C4-2B (cell line): ENCODE results near the gene TTI1.

Experiments
- H3K27ac ChIP-seq: fragments of 450-650 bp; 2 replicates; pipeline ENCODE4 v1.5.1; 2017
- ZFX ChIP-seq: fragments of 450-650 bp; IDR thresholded peaks from 2 replicates; pipeline ENCODE4 v1.6.1; 2017
- TF ChIP-seq, protein P1 (sequence below): fragments of 450-650 bp; conservative IDR thresholded peaks from 2 replicates; pipeline ENCODE4 v1.5.1; 2017; ENCODE audit warnings: mild to moderate bottlenecking

Gene TTI1

DNA sequence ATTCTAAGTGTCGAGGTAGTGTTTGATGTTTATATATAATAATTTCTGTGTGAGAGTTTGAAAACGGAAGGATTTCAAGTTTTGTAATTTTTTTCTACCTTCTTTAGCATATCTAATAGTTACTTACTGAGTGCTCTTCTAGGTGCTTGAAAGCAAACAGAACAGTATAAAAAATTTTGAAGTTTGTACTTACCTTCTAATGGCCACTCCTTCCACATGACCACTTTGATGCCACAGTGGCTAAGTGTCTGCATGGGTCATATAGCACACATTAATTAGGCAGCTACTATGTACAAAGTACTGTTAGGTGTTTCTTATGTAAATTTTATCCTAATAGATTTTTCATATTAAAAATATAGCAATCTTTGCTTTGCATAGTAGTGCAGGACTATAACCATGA, 21.4 kb upstream of the TTI1 start:
- H3K27ac ChIP-seq, result no peak overlapping the region

DNA sequence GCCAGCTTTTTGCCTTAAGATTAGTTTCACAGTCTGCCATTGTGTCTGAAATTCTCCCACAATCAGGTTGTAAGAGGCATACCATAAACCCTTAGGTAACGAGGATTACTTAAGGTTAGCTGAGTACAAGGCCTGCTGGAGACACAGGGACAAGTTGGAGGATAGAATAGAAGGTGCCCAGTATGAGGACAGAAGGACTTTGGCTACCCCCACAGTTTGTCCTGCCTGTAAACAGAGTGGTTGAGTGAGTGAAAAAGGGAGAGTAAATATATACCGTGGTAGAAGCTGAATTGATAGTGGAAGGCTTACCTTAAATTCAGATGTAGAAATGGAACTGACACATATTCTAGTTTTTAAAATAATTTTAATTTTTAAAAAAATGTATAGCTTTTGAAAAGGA, 19.6 kb upstream of the TTI1 start:
- TF ChIP-seq, protein P1, sequence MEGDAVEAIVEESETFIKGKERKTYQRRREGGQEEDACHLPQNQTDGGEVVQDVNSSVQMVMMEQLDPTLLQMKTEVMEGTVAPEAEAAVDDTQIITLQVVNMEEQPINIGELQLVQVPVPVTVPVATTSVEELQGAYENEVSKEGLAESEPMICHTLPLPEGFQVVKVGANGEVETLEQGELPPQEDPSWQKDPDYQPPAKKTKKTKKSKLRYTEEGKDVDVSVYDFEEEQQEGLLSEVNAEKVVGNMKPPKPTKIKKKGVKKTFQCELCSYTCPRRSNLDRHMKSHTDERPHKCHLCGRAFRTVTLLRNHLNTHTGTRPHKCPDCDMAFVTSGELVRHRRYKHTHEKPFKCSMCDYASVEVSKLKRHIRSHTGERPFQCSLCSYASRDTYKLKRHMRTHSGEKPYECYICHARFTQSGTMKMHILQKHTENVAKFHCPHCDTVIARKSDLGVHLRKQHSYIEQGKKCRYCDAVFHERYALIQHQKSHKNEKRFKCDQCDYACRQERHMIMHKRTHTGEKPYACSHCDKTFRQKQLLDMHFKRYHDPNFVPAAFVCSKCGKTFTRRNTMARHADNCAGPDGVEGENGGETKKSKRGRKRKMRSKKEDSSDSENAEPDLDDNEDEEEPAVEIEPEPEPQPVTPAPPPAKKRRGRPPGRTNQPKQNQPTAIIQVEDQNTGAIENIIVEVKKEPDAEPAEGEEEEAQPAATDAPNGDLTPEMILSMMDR, result no peak
- no peak for TF ChIP-seq ZFX
- H3K27ac ChIP-seq, result no peak overlapping the region

More for the DNA sequence above, 21.4 kb upstream of the TTI1 start:
- no peak for TF ChIP-seq ZFX
- TF ChIP-seq, protein P1, result no peak

DNA sequence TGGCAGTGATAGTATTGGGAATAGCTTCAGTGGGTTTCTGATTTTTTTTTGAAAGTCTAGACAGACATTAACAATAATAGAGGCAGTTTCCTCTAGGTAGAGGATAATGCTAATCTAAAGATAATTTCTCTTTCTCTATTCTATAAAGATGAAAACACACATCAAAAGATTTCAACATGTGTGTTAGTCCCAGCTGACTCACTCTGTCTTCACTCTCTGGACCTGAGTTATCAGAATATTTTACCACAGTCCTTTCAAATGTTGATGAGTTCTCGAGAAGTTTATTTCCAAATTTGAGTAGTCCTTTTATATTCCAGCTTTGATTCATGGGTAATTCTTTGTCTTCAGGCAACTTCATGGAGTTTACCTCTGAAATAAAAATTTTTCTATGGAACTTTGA, 17.4 kb upstream of the TTI1 start:
- H3K27ac ChIP-seq, result no peak overlapping the region
- no peak for TF ChIP-seq ZFX
- TF ChIP-seq, protein P1, result no peak

DNA sequence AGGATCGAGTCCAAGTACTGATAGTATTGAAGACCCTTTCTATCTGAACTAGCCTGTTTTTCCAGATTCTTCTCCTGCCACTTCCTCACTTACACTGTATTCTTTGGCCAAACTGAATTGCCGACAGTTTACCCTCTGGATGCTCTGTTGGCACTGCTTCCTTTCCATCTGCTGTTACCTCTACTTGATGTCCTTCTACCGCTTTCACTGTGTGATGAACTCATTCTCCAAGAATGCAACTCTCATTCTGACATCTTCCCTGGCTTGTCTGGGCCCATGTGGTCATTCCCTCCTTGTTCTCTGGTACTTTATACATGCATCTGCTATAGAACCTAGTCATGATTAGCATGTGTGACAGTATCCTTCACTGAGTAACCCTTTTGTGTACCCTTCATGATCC, 16.5 kb upstream of the TTI1 start:
- H3K27ac ChIP-seq, result peak overlapping the region; percentile 13; the same call in 1 of the 2 replicates
- TF ChIP-seq, protein P1, result no peak
- no peak for TF ChIP-seq ZFX

DNA sequence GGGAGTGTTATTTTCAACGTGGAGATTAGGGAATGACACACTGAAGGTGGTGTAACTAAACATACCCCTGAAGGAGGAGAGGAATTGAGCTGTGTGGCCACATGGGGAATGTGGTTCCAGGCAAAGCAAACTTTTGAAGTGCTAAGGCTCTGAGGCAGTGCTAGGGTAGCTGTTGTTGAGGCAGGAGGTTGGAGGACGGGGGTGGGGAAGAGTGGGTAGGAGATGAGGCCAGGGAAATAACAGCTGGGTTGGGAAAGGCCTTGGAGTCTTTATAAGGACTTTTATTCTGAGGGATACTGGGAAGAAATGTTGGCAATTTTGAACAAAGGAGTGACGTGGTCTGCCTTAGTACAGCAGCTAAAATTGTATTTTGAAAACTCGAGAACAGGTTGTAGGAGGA, 13.3 kb upstream of the TTI1 start:
- TF ChIP-seq, protein P1, result no peak
- no peak for TF ChIP-seq ZFX
- no peak overlapping the region for H3K27ac ChIP-seq

DNA sequence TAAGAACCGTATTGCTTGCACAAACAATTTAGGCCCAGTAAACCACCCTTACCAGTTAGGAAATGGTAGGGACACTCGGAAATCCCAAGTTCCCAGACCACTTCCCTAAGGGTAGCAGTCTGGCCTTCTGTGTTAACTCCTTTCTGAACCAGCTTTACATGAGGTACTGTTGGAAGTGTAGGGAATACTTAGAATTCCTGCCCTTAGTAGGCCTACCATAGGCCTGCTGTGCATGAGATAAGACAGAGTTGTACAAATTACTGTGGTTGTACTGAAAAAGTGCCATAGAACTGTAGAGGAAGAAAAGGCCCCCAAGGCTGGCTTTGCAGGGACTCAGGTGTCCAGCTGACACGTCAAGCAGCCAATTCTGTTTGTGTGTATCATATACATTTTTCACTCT, 11.4 kb upstream of the TTI1 start:
- no peak for TF ChIP-seq ZFX
- TF ChIP-seq, protein P1, result no peak

DNA sequence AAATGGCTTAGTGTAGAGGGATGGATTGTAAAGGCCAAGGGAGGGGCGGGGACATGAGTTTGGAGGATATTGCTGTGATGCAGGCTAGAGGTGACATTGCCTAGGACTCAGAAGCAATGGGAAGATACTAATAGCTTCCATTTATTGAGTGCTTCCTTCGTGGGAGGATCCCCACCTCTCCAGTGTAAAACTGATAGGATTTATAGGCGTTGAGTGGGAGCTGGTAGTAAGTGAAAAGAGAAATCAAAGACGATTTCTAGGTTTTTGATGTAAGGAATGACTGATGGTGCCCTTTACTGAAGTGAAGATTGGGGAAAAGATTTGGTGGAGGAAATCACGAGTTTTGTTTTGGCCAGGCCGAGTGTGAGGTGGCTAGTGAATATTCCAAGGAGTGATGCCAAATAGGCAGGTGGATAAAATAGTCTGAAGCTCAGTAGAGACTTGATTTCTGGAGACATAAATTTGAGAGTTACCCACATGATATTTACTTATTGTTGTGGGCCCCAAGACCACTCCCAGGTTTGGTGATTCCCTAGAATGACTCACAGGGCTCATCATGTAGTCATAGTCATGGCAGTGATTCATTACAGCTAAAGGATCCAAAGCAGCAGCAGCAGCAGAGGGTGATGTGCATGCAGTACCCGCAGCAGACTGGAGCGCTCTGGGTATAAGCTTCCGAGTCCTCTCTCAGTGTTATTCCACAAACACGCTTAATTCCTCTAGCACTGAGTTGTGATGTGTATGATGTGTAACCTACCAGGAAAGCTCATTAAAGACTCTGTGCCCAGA, 10.4 kb upstream of the TTI1 start:
- TF ChIP-seq, protein P1, result no peak
- H3K27ac ChIP-seq, result no peak overlapping the region

More for the DNA sequence above, 11.4 kb upstream of the TTI1 start:
- H3K27ac ChIP-seq, result no peak overlapping the region
